GM23338 (cell line): ENCODE data around the gene TTC39A. TPM values are rescaled to one million over a fixed set of nuclear protein-coding genes. Genes with fewer than 3 reads are reported as not detected.

ENCODE experiments used
- ATAC-seq: fragments of 200-7000 bp; cut with Tn5 transposase; 3 replicates; pipeline ENCODE4 v1.9.1; 2020
- DNase-seq: peaks from one replicate; pipeline ENCODE4 v3.0.0-alpha.2; 2015; ENCODE audit warnings: low spot score
- H2AFZ ChIP-seq: fragments of 200-600 bp; sonication (generic); 2 replicates; pipeline ENCODE4 v1.8.0; 2016; ENCODE audit warnings: antibody characterized with exemption, mild to moderate bottlenecking, moderate library complexity
- H3F3A ChIP-seq: fragments of 200-600 bp; sonication (generic); replicated peaks from 2 replicates; pipeline ENCODE4 v1.8.0; 2017; ENCODE audit warnings: antibody characterized with exemption, mixed run types, low read depth
- H3K27ac ChIP-seq: fragments of 200-600 bp; sonication (generic); 2 replicates; pipeline ENCODE4 v1.6.1; 2016; ENCODE audit warnings: low read depth
- H3K27me3 ChIP-seq: fragments of 200-600 bp; sonication (generic); 2 replicates; pipeline ENCODE4 v1.8.0; 2016; ENCODE audit warnings: mild to moderate bottlenecking, mixed run types, moderate library complexity; ENCODE audit not compliant: insufficient read depth
- H3K36me3 ChIP-seq: fragments of 200-600 bp; sonication (generic); 2 replicates; pipeline ENCODE4 v1.8.0; 2016; ENCODE audit warnings: mild to moderate bottlenecking; ENCODE audit not compliant: insufficient read depth
- H3K4me1 ChIP-seq: fragments of 200-600 bp; sonication (generic); 2 replicates; pipeline ENCODE4 v1.8.0; 2016; ENCODE audit warnings: mild to moderate bottlenecking, moderate library complexity; ENCODE audit not compliant: insufficient read depth
- H3K4me2 ChIP-seq: fragments of 200-600 bp; sonication (generic); 2 replicates; pipeline ENCODE4 v1.7.1; 2017; ENCODE audit warnings: mixed run types
- H3K4me3 ChIP-seq: fragments of 200-600 bp; sonication (generic); 2 replicates; pipeline ENCODE4 v1.6.1; 2016; ENCODE audit warnings: mixed run types
- H3K79me2 ChIP-seq: fragments of 200-600 bp; sonication (generic); replicated peaks from 2 replicates; pipeline ENCODE4 v1.8.0; 2017; ENCODE audit warnings: mild to moderate bottlenecking; ENCODE audit not compliant: insufficient read depth
- H3K9me2 ChIP-seq: fragments of 200-600 bp; sonication (generic); 2 replicates; pipeline ENCODE4 v1.8.0; 2017; ENCODE audit not compliant: insufficient read depth
- H4K20me1 ChIP-seq: fragments of 200-600 bp; sonication (generic); replicated peaks from 2 replicates; pipeline ENCODE4 v1.8.0; 2017; ENCODE audit warnings: mild to moderate bottlenecking; ENCODE audit not compliant: insufficient read depth
- H3K27ac Mint-ChIP-seq: 2 replicates; pipeline ENCODE4 v1.8.0; 2020; ENCODE audit warnings: inconsistent platforms, mild to moderate bottlenecking, moderate library complexity, mixed read lengths
- H3K27me3 Mint-ChIP-seq: 3 replicates; pipeline ENCODE4 v1.8.0; 2022; ENCODE audit warnings: low read depth, mild to moderate bottlenecking, moderate library complexity, mixed read lengths, inconsistent platforms; ENCODE audit not compliant: insufficient read depth, poor library complexity
- H3K36me3 Mint-ChIP-seq: 3 replicates; pipeline ENCODE4 v1.8.0; 2021; ENCODE audit warnings: low read depth, mild to moderate bottlenecking, inconsistent platforms, moderate library complexity, mixed read lengths
- H3K4me1 Mint-ChIP-seq: 3 replicates; pipeline ENCODE4 v1.8.0; 2020; ENCODE audit warnings: mild to moderate bottlenecking, inconsistent platforms, mixed read lengths
- H3K4me3 Mint-ChIP-seq: 3 replicates; pipeline ENCODE4 v1.8.0; 2021; ENCODE audit warnings: moderate library complexity, mild to moderate bottlenecking, inconsistent platforms, mixed read lengths
- H3K9me3 Mint-ChIP-seq: 3 replicates; pipeline ENCODE4 v1.8.0; 2020; ENCODE audit warnings: moderate library complexity, mild to moderate bottlenecking, inconsistent platforms, mixed read lengths
- CREB1 ChIP-seq: fragments of 250-450 bp; sonication (Bioruptor Pico); IDR thresholded peaks from 2 replicates; pipeline ENCODE4 v1.5.0; 2020; ENCODE audit warnings: low read depth, mild to moderate bottlenecking, moderate library complexity
- EZH2 ChIP-seq: fragments of 200-600 bp; sonication (generic); IDR thresholded peaks from one replicate; pipeline ENCODE4 v1.8.0; 2017; ENCODE audit warnings: antibody characterized with exemption, mild to moderate bottlenecking, low read depth; ENCODE audit not compliant: unreplicated experiment
- EZH2phosphoT487 ChIP-seq: fragments of 200-600 bp; sonication (generic); IDR thresholded peaks from one replicate; pipeline ENCODE4 v1.8.1; 2018; ENCODE audit warnings: antibody characterized with exemption; ENCODE audit not compliant: unreplicated experiment
- JUNB ChIP-seq: IDR thresholded peaks from one replicate; pipeline ENCODE4 v1.6.1; 2016; ENCODE audit warnings: antibody characterized with exemption; ENCODE audit not compliant: unreplicated experiment
- NANOG ChIP-seq: IDR thresholded peaks from 2 replicates; pipeline ENCODE4 v1.6.1; 2016; ENCODE audit warnings: antibody characterized with exemption, borderline replicate concordance
- POLR2AphosphoS5 ChIP-seq: IDR thresholded peaks from 2 replicates; pipeline ENCODE4 v1.6.1; 2016; ENCODE audit warnings: antibody characterized with exemption, low read depth
- ZNF331 ChIP-seq: fragments of 250-450 bp; sonication (Bioruptor Pico); IDR thresholded peaks from 2 replicates; pipeline ENCODE4 v1.5.0; 2020; ENCODE audit warnings: low read depth, mild to moderate bottlenecking, moderate library complexity
- polyA plus RNA-seq: library from polyadenylated mRNA; unstranded; fragments of >200 nt; fragmentation: Nextera tagmentation; extraction: Ambion mirVana; gene quantifications from 2 replicates; pipeline ENCODE4 v1.2.1, GENCODE V29; 2016
- total RNA-seq: library from RNA; depleted of rRNA; stranded (reverse); fragments of >200 nt; shearing (Covaris generic); gene quantifications from 2 replicates; pipeline ENCODE4 v1.2.3, GENCODE V29; 2014
- TF ChIP-seq, protein P1 (sequence below): IDR thresholded peaks from one replicate; pipeline ENCODE4 v1.6.1; 2018; ENCODE audit warnings: antibody characterized with exemption; ENCODE audit not compliant: unreplicated experiment
- TF ChIP-seq, protein P2 (sequence below): IDR thresholded peaks from 2 replicates; pipeline ENCODE4 v1.6.1; 2016; ENCODE audit warnings: antibody characterized with exemption
- TF ChIP-seq, protein P3 (sequence below), 2 experiments: fragments of 200-600 bp in 1 of 2; sonication (generic) in 1 of 2; conservative IDR thresholded peaks; 2 replicates each; pipeline versions ENCODE4 v1.5.1 to v1.6.1; 2016 to 2017; ENCODE audit warnings: antibody characterized with exemption in 2 of 2, low read depth in 2 of 2, mild to moderate bottlenecking in 2 of 2, moderate library complexity in 1 of 2
- TF ChIP-seq, protein P4 (sequence below): fragments of 250-450 bp; sonication (Bioruptor Pico); IDR thresholded peaks from 2 replicates; pipeline ENCODE4 v1.5.0; 2020; ENCODE audit warnings: mild to moderate bottlenecking, moderate library complexity

Gene TTC39A
- total and polyA plus RNA-seq, 2 experiments from 2014 or later, result 2.3 to 7.1 TPM

DNA sequence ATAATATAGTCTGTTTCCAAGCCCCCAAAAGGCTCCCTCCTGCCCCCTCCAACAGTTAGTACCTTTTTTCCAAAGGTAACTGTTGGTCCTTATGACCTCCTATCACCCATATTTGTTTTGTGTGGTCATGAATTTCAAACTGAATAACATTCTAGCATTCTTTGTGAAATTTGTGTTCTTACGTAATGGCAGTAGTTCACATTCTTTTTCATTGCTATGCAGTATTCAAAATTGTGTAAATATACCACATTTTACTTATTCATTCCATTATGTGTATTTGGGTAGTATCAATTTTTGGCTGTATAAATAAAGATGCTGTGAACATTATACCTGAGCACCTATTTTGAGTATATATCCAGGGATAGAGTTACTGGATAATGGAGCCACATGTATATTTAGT, 80.9 kb downstream of the TTC39A start (continued):
- TF ChIP-seq, protein P1, sequence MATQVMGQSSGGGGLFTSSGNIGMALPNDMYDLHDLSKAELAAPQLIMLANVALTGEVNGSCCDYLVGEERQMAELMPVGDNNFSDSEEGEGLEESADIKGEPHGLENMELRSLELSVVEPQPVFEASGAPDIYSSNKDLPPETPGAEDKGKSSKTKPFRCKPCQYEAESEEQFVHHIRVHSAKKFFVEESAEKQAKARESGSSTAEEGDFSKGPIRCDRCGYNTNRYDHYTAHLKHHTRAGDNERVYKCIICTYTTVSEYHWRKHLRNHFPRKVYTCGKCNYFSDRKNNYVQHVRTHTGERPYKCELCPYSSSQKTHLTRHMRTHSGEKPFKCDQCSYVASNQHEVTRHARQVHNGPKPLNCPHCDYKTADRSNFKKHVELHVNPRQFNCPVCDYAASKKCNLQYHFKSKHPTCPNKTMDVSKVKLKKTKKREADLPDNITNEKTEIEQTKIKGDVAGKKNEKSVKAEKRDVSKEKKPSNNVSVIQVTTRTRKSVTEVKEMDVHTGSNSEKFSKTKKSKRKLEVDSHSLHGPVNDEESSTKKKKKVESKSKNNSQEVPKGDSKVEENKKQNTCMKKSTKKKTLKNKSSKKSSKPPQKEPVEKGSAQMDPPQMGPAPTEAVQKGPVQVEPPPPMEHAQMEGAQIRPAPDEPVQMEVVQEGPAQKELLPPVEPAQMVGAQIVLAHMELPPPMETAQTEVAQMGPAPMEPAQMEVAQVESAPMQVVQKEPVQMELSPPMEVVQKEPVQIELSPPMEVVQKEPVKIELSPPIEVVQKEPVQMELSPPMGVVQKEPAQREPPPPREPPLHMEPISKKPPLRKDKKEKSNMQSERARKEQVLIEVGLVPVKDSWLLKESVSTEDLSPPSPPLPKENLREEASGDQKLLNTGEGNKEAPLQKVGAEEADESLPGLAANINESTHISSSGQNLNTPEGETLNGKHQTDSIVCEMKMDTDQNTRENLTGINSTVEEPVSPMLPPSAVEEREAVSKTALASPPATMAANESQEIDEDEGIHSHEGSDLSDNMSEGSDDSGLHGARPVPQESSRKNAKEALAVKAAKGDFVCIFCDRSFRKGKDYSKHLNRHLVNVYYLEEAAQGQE, result no peak
- TF ChIP-seq EZH2phosphoT487 (no peak), JUNB (no peak), ZNF331 (CRISPR knock-in tag) (no peak)
- TF ChIP-seq, protein P2, sequence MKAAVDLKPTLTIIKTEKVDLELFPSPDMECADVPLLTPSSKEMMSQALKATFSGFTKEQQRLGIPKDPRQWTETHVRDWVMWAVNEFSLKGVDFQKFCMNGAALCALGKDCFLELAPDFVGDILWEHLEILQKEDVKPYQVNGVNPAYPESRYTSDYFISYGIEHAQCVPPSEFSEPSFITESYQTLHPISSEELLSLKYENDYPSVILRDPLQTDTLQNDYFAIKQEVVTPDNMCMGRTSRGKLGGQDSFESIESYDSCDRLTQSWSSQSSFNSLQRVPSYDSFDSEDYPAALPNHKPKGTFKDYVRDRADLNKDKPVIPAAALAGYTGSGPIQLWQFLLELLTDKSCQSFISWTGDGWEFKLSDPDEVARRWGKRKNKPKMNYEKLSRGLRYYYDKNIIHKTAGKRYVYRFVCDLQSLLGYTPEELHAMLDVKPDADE, result no peak

DNA sequence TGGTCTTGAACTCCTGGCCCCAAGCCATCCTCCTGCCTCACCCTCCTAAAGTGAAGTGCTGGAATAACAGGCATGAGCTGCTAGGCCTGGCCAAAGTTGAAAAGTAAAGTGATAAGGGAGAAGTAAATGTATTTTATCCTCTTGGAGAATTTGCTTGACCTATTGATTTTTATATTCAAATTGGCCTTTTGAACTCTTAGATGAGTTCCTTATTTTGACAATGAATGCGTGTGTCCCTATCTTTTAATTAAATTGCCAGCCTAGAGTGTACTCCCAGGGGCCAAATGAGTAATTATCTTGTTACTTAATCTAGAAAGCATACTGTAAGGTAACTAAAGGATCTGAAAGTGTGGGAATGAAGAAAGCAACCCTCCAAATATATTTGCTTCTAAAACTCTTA, 82.9 kb downstream of the TTC39A start:
- Histone ChIP-seq H3K36me3 (no peaks in the 10 kb centered on the region), H3K4me3 (no peak overlapping the region), H3F3A (no peaks in the 10 kb centered on the region), H3K4me1 (0 out of 2 replicates have a peak, but pooled peaks cover 1% of the 10 kb centered on the region), H4K20me1 (peaks cover 17% of the 10 kb centered on the region), H3K79me2 (peaks cover 99% of the 10 kb centered on the region), H3K27ac (no peak overlapping the region), H3K27me3 (no peaks in the 10 kb centered on the region), H3K4me2 (no peak overlapping the region), H3K9me2 (no peaks in the 10 kb centered on the region), H2AFZ (no peak overlapping the region)
- DNase-seq (no peak), ATAC-seq (no peak)
- TF ChIP-seq, protein P3, sequence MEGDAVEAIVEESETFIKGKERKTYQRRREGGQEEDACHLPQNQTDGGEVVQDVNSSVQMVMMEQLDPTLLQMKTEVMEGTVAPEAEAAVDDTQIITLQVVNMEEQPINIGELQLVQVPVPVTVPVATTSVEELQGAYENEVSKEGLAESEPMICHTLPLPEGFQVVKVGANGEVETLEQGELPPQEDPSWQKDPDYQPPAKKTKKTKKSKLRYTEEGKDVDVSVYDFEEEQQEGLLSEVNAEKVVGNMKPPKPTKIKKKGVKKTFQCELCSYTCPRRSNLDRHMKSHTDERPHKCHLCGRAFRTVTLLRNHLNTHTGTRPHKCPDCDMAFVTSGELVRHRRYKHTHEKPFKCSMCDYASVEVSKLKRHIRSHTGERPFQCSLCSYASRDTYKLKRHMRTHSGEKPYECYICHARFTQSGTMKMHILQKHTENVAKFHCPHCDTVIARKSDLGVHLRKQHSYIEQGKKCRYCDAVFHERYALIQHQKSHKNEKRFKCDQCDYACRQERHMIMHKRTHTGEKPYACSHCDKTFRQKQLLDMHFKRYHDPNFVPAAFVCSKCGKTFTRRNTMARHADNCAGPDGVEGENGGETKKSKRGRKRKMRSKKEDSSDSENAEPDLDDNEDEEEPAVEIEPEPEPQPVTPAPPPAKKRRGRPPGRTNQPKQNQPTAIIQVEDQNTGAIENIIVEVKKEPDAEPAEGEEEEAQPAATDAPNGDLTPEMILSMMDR (conservative IDR thresholded peaks at IDR 0.05; ENCODE audit: low read depth in 2 of 2), result no peak
- TF ChIP-seq EZH2 (no peak), CREB1 (CRISPR knock-in tag) (no peak), NANOG (no peak), POLR2AphosphoS5 (no peak), ZNF331 (CRISPR knock-in tag) (no peak)
- TF ChIP-seq, protein P4, sequence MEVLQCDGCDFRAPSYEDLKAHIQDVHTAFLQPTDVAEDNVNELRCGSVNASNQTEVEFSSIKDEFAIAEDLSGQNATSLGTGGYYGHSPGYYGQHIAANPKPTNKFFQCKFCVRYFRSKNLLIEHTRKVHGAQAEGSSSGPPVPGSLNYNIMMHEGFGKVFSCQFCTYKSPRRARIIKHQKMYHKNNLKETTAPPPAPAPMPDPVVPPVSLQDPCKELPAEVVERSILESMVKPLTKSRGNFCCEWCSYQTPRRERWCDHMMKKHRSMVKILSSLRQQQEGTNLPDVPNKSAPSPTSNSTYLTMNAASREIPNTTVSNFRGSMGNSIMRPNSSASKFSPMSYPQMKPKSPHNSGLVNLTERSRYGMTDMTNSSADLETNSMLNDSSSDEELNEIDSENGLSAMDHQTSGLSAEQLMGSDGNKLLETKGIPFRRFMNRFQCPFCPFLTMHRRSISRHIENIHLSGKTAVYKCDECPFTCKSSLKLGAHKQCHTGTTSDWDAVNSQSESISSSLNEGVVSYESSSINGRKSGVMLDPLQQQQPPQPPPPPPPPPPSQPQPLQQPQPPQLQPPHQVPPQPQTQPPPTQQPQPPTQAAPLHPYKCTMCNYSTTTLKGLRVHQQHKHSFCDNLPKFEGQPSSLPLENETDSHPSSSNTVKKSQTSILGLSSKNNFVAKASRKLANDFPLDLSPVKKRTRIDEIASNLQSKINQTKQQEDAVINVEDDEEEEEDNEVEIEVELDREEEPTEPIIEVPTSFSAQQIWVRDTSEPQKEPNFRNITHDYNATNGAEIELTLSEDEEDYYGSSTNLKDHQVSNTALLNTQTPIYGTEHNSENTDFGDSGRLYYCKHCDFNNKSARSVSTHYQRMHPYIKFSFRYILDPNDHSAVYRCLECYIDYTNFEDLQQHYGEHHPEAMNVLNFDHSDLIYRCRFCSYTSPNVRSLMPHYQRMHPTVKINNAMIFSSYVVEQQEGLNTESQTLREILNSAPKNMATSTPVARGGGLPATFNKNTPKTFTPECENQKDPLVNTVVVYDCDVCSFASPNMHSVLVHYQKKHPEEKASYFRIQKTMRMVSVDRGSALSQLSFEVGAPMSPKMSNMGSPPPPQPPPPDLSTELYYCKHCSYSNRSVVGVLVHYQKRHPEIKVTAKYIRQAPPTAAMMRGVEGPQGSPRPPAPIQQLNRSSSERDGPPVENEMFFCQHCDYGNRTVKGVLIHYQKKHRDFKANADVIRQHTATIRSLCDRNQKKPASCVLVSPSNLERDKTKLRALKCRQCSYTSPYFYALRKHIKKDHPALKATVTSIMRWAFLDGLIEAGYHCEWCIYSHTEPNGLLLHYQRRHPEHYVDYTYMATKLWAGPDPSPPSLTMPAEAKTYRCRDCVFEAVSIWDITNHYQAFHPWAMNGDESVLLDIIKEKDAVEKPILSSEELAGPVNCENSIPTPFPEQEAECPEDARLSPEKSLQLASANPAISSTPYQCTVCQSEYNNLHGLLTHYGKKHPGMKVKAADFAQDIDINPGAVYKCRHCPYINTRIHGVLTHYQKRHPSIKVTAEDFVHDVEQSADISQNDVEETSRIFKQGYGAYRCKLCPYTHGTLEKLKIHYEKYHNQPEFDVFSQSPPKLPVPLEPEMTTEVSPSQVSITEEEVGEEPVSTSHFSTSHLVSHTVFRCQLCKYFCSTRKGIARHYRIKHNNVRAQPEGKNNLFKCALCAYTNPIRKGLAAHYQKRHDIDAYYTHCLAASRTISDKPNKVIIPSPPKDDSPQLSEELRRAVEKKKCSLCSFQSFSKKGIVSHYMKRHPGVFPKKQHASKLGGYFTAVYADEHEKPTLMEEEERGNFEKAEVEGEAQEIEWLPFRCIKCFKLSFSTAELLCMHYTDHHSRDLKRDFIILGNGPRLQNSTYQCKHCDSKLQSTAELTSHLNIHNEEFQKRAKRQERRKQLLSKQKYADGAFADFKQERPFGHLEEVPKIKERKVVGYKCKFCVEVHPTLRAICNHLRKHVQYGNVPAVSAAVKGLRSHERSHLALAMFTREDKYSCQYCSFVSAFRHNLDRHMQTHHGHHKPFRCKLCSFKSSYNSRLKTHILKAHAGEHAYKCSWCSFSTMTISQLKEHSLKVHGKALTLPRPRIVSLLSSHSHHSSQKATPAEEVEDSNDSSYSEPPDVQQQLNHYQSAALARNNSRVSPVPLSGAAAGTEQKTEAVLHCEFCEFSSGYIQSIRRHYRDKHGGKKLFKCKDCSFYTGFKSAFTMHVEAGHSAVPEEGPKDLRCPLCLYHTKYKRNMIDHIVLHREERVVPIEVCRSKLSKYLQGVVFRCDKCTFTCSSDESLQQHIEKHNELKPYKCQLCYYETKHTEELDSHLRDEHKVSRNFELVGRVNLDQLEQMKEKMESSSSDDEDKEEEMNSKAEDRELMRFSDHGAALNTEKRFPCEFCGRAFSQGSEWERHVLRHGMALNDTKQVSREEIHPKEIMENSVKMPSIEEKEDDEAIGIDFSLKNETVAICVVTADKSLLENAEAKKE (CRISPR knock-in tag), result no peak
- peaks cover 7% of the 10 kb centered on the region; the same call in 2 of the 3 replicates for H3K4me1 Mint-ChIP-seq
- H3K27ac Mint-ChIP-seq, result no peak overlapping the region
- H3K36me3 Mint-ChIP-seq, result no peaks in the 10 kb centered on the region
- H3K9me3 Mint-ChIP-seq, result no peaks in the 10 kb centered on the region
- H3K4me3 Mint-ChIP-seq, result no peak overlapping the region
- no peaks in the 10 kb centered on the region for H3K27me3 Mint-ChIP-seq
